ENCODE data around the gene MYO18A.
A peak's percentile ranks its signal among the peaks of the same experiment; 100 is the strongest.

Gene MYO18A

DNA sequence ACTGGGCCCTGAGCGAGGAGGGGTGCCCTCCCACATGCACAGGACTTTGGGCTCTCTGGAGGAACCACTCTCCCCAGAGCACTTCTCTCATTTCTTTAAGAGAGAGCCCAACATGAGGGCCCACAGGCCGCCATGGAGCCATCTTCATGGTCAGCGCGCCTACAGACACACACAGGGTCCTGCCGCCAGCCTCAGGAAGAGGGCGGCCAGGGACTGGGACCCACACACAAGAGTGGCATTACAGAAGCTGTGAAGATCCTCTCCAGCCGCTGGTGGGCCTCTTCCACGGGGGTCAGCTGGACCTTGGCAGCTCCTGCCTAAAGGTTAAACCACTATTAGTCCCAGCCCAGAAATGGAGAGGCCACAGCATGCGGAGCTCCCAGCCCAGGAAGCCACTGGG is 54.5 kb downstream of the MYO18A start:
- no peak overlapping the region for H3K4me3 ChIP-seq (ENCODE audit: low read length)
- H3K4me1 ChIP-seq (ENCODE audit: low read length) = no peaks in the 10 kb centered on the region
- no peaks in the 10 kb centered on the region for H3K9me2 ChIP-seq (replicated peaks; ENCODE audit: insufficient read depth, low read length)
- no peaks in the 10 kb centered on the region; the same call in 1 of the 2 replicates for H3F3A ChIP-seq (ENCODE audit: insufficient read depth, low read length)
- no peak overlapping the region for H3K27ac ChIP-seq (ENCODE audit: low read length)
- DNase-seq = no peak
- H3K79me2 ChIP-seq (ENCODE audit: low read length) = peaks cover 71% of the 10 kb centered on the region
- no peak overlapping the region for H3K4me2 ChIP-seq (ENCODE audit: low read depth, low read length)
- H4K20me1 ChIP-seq (ENCODE audit: insufficient read depth, low read length) = no peaks in the 10 kb centered on the region; the same call in none of the 2 replicates
- H3K36me3 ChIP-seq (replicated peaks; ENCODE audit: insufficient read depth, low read length) = no peaks in the 10 kb centered on the region
- no peak overlapping the region for H2AFZ ChIP-seq (ENCODE audit: low read length)
- TF ChIP-seq EZH2 (optimal IDR thresholded peaks at IDR 0.05; ENCODE audit: low read depth, low read length) (no peak), EZH2phosphoT487 (IDR thresholded peaks at IDR 0.05; ENCODE audit: low read length) (no peak)
- TF ChIP-seq, protein P1, sequence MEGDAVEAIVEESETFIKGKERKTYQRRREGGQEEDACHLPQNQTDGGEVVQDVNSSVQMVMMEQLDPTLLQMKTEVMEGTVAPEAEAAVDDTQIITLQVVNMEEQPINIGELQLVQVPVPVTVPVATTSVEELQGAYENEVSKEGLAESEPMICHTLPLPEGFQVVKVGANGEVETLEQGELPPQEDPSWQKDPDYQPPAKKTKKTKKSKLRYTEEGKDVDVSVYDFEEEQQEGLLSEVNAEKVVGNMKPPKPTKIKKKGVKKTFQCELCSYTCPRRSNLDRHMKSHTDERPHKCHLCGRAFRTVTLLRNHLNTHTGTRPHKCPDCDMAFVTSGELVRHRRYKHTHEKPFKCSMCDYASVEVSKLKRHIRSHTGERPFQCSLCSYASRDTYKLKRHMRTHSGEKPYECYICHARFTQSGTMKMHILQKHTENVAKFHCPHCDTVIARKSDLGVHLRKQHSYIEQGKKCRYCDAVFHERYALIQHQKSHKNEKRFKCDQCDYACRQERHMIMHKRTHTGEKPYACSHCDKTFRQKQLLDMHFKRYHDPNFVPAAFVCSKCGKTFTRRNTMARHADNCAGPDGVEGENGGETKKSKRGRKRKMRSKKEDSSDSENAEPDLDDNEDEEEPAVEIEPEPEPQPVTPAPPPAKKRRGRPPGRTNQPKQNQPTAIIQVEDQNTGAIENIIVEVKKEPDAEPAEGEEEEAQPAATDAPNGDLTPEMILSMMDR (IDR thresholded peaks at IDR 0.05; ENCODE audit: low read length) = no peak
- H3K27me3 ChIP-seq (replicated peaks; ENCODE audit: insufficient read depth, low read length) = no peaks in the 10 kb centered on the region
- H3K9me3 ChIP-seq (replicated peaks; ENCODE audit: insufficient read depth, low read length) = no peaks in the 10 kb centered on the region
- no peak overlapping the region for H3K9ac ChIP-seq (ENCODE audit: low read length)

DNA sequence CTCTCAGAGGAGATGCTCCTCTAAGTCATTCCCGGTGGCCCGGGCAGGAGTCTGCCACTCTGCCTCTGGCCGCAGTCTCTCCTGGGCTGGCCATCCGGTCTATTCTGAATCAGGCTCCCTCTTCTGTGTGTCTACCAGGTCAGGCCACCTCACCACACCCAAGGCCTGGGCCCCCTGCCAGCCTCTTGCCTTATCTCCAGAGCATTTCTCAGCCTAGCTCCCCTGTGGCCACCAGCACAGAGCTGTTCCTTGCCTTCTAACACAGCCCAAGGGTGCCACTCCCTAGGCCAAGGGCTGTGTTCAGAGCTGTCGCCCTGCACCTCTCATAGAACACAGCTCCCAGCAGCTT is 55.3 kb downstream of the MYO18A start:
- no peaks in the 10 kb centered on the region; the same call in none of the 2 replicates for H4K20me1 ChIP-seq (ENCODE audit: insufficient read depth, low read length)
- no peaks in the 10 kb centered on the region for H3K4me1 ChIP-seq (ENCODE audit: low read length)
- H3K27ac ChIP-seq (ENCODE audit: low read length) = no peak overlapping the region
- no peak overlapping the region for H3K4me3 ChIP-seq (ENCODE audit: low read length)
- no peak overlapping the region for H3K4me2 ChIP-seq (ENCODE audit: low read depth, low read length)
- H3K27me3 ChIP-seq (replicated peaks; ENCODE audit: insufficient read depth, low read length) = no peaks in the 10 kb centered on the region
- no peak for DNase-seq
- H3K36me3 ChIP-seq (replicated peaks; ENCODE audit: insufficient read depth, low read length) = no peaks in the 10 kb centered on the region
- no peaks in the 10 kb centered on the region for H3K9me2 ChIP-seq (replicated peaks; ENCODE audit: insufficient read depth, low read length)
- H2AFZ ChIP-seq (ENCODE audit: low read length) = no peak overlapping the region
- H3K9ac ChIP-seq (ENCODE audit: low read length) = no peak overlapping the region
- peaks cover 66% of the 10 kb centered on the region for H3K79me2 ChIP-seq (ENCODE audit: low read length)
- H3K9me3 ChIP-seq (replicated peaks; ENCODE audit: insufficient read depth, low read length) = no peaks in the 10 kb centered on the region
- TF ChIP-seq, protein P1 (IDR thresholded peaks at IDR 0.05; ENCODE audit: low read length) = no peak
- TF ChIP-seq EZH2phosphoT487 (IDR thresholded peaks at IDR 0.05; ENCODE audit: low read length) (no peak), EZH2 (optimal IDR thresholded peaks at IDR 0.05; ENCODE audit: low read depth, low read length) (no peak)
- H3F3A ChIP-seq (ENCODE audit: insufficient read depth, low read length) = no peaks in the 10 kb centered on the region; the same call in 1 of the 2 replicates

DNA sequence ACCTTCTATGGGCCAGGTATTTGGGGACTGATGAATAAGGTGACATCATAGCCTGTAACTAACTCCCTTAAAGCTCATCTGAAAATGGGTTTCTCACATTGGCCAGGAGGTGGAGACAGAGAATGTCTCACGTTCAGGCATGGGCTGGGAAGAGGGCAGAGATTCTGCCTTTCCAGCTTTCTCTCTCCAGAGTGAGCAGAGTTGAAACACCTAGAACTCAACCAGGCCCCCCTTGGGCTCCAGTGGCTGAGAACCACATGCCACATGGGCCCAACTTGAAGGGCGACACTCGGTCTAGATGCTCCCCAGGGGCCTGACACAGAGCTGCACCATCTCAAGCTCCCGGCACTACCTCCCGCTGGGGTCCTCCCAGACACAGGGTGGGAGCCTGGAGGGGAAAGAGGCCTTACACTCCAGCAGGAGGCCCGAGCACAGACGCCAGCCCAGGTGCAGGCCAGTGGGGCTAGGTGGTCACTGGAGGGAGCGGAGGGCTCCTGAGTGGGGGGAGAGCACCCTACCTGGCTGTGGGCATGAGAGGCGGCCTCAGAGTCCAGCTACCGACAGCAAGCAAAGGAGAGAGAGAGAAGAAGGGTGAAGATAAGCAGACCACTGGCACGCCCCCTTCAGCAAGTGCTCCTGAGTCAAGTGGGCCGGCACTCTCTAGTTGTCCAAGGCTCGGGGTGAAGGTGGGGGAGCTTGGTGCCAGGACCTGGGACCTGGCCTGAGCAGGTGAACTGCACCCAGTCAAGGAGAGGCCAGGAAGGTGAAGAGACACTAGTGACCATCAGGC is 55.9 kb downstream of the MYO18A start:
- no peak overlapping the region for H3K9ac ChIP-seq (ENCODE audit: low read length)
- no peaks in the 10 kb centered on the region for H3K9me3 ChIP-seq (replicated peaks; ENCODE audit: insufficient read depth, low read length)
- H3K27me3 ChIP-seq (replicated peaks; ENCODE audit: insufficient read depth, low read length) = no peaks in the 10 kb centered on the region
- H2AFZ ChIP-seq (ENCODE audit: low read length) = no peak overlapping the region
- DNase-seq = peak; percentile 62
- no peak overlapping the region for H3K4me3 ChIP-seq (ENCODE audit: low read length)
- H3F3A ChIP-seq (ENCODE audit: insufficient read depth, low read length) = no peaks in the 10 kb centered on the region; the same call in 1 of the 2 replicates
- no peaks in the 10 kb centered on the region for H3K9me2 ChIP-seq (replicated peaks; ENCODE audit: insufficient read depth, low read length)
- H3K79me2 ChIP-seq (ENCODE audit: low read length) = peaks cover 60% of the 10 kb centered on the region
- no peaks in the 10 kb centered on the region for H3K36me3 ChIP-seq (replicated peaks; ENCODE audit: insufficient read depth, low read length)
- no peak overlapping the region for H3K27ac ChIP-seq (ENCODE audit: low read length)
- H4K20me1 ChIP-seq (ENCODE audit: insufficient read depth, low read length) = no peaks in the 10 kb centered on the region; the same call in none of the 2 replicates
- TF ChIP-seq EZH2phosphoT487 (IDR thresholded peaks at IDR 0.05; ENCODE audit: low read length) (no peak), EZH2 (optimal IDR thresholded peaks at IDR 0.05; ENCODE audit: low read depth, low read length) (no peak)
- TF ChIP-seq, protein P1 (IDR thresholded peaks at IDR 0.05; ENCODE audit: low read length) = peak; percentile 61
- H3K4me2 ChIP-seq (ENCODE audit: low read depth, low read length) = no peak overlapping the region
- H3K4me1 ChIP-seq (ENCODE audit: low read length) = no peaks in the 10 kb centered on the region
